HCT116 (cell line): ENCODE data around the gene FBXO8. TPM values are rescaled to one million over a fixed set of nuclear protein-coding genes. Genes with fewer than 3 reads are reported as not detected.

Experiments used
- ATAC-seq: fragments of 200-7000 bp; cut with Tn5 transposase; 2 replicates; pipeline ENCODE4 v1.9.1; 2020; ENCODE audit warnings: mild to moderate bottlenecking, moderate library complexity
- BruUV-seq: library from RNA; stranded (reverse); fragments of 400-500 nt; replicated peaks from 2 replicates; lab custom pipeline; 2021; lab: Mats Ljungman, UMichigan
- CTCF ChIA-PET: fragments of 300-600 bp; sonication (Branson Sonifier 250); formaldehyde crosslinking; loops from one replicate; lab custom pipeline; 2021; ENCODE audit warnings: antibody characterized with exemption; lab: Charles Lee
- POLR2A ChIA-PET: fragments of 300-600, 350-600 bp; sonication (Branson Sonifier 250); formaldehyde crosslinking; loops from one replicate; lab custom pipeline; 2021; ENCODE audit warnings: antibody characterized with exemption; lab: Charles Lee
- RAD21 ChIA-PET, 2 experiments: fragments of 300-600 bp; sonication (Branson Sonifier 250); formaldehyde crosslinking; loops; one replicate each; lab custom pipeline; 2023; ENCODE audit warnings: low total read pairs in 2 of 2; ENCODE audit not compliant: uncharacterized antibody in 2 of 2, unreplicated experiment in 2 of 2, low non-redundant PET in 1 of 2; lab: Charles Lee
- DNase-seq: peaks from one replicate; pipeline ENCODE4 v3.0.0-alpha.2; 2010; ENCODE audit warnings: low read depth, low spot score
- H2AFZ ChIP-seq: fragments of 200-600 bp; shearing (Covaris generic), sonication (generic); 2 replicates; pipeline ENCODE4 v1.6.1; 2017; ENCODE audit warnings: low read depth, mixed run types, mixed read lengths, antibody characterized with exemption, low read length; ENCODE audit not compliant: poor library complexity, severe bottlenecking
- H3K27ac ChIP-seq: 2 replicates; pipeline ENCODE4 v1.5.1; 2012; ENCODE audit warnings: low read depth, low read length
- H3K27me3 ChIP-seq: fragments of 200-600 bp; sonication (generic); 2 replicates; pipeline ENCODE4 v1.6.1; 2016; ENCODE audit warnings: mixed run types, low read length, mixed read lengths; ENCODE audit not compliant: insufficient read depth
- H3K36me3 ChIP-seq, 2 experiments: fragments of 200-500 bp in 1 of 2; fragments of 200-600 bp in 1 of 2; sonication (Bioruptor generic) in 1 of 2; sonication (generic) in 1 of 2; 2 replicates each; pipeline versions ENCODE4 v1.5.1 to v1.6.1; 2014 to 2016; ENCODE audit warnings: low read length in 2 of 2, inconsistent platforms in 1 of 2, mixed read lengths in 1 of 2, mixed run types in 1 of 2; ENCODE audit not compliant: insufficient read depth in 2 of 2, control insufficient read depth in 1 of 2
- H3K4me1 ChIP-seq, 2 experiments: fragments of 200-600 bp in 1 of 2; sonication (generic) in 1 of 2; 2 replicates each; pipeline versions ENCODE4 v1.5.1 to v1.6.1; 2012 to 2017; ENCODE audit warnings: low read length in 2 of 2, inconsistent platforms in 1 of 2, mild to moderate bottlenecking in 1 of 2, mixed read lengths in 1 of 2, mixed run types in 1 of 2, moderate library complexity in 1 of 2; ENCODE audit not compliant: insufficient read depth in 2 of 2, control insufficient read depth in 1 of 2
- H3K4me2 ChIP-seq: fragments of 200-600 bp; sonication (generic); 2 replicates; pipeline ENCODE4 v1.6.1; 2017; ENCODE audit warnings: mixed run types, low read length, mixed read lengths
- H3K4me3 ChIP-seq, 2 experiments: fragments of 200-600 bp in 1 of 2; sonication (generic) in 1 of 2; replicated peaks in 1 of 2; 2 replicates each; pipeline ENCODE4 v1.5.1; 2011 to 2016; ENCODE audit warnings: low read length in 2 of 2, control low read depth in 1 of 2, low read depth in 1 of 2, mild to moderate bottlenecking in 1 of 2, mixed read lengths in 1 of 2, mixed run types in 1 of 2
- H3K79me2 ChIP-seq: fragments of 200-600 bp; sonication (generic); 2 replicates; pipeline ENCODE4 v1.6.1; 2017; ENCODE audit warnings: mild to moderate bottlenecking, mixed run types, low read length, moderate library complexity, mixed read lengths; ENCODE audit not compliant: insufficient read depth
- H3K9ac ChIP-seq: fragments of 200-600 bp; sonication (generic); 2 replicates; pipeline ENCODE4 v1.6.1; 2016; ENCODE audit warnings: low read length, mixed read lengths
- H3K9me2 ChIP-seq: fragments of 200-600 bp; sonication (generic), shearing (Covaris generic); 2 replicates; pipeline ENCODE4 v1.6.1; 2017; ENCODE audit warnings: mixed run types, mild to moderate bottlenecking, moderate library complexity; ENCODE audit not compliant: insufficient read depth
- H3K9me3 ChIP-seq, 2 experiments: fragments of 200-500 bp in 1 of 2; fragments of 200-600 bp in 1 of 2; sonication (Bioruptor generic) in 1 of 2; sonication (generic) in 1 of 2; 2 replicates each; pipeline ENCODE4 v1.6.1; 2014 to 2017; ENCODE audit warnings: low read length in 2 of 2, mixed read lengths in 2 of 2, inconsistent platforms in 1 of 2, low read depth in 1 of 2, mild to moderate bottlenecking in 1 of 2, mixed run types in 1 of 2, moderate library complexity in 1 of 2; ENCODE audit not compliant: control insufficient read depth in 1 of 2, insufficient read depth in 1 of 2
- H4K20me1 ChIP-seq: fragments of 200-600 bp; sonication (generic), shearing (Covaris generic); 2 replicates; pipeline ENCODE4 v1.6.1; 2017; ENCODE audit warnings: mixed run types, mild to moderate bottlenecking, moderate library complexity; ENCODE audit not compliant: insufficient read depth
- CBX3 ChIP-seq: IDR thresholded peaks from 2 replicates; pipeline ENCODE4 v1.6.1; 2012; ENCODE audit warnings: low read depth
- EGR1 ChIP-seq: IDR thresholded peaks from 2 replicates; pipeline ENCODE4 v1.6.1; 2012; ENCODE audit warnings: low read depth
- ELF1 ChIP-seq: IDR thresholded peaks from 2 replicates; pipeline ENCODE4 v1.6.1; 2012; ENCODE audit warnings: low read depth, borderline replicate concordance
- EZH2 ChIP-seq: fragments of 200-600 bp; sonication (generic); IDR thresholded peaks from 2 replicates; pipeline ENCODE4 v1.6.1; 2017; ENCODE audit warnings: antibody characterized with exemption, mixed run types
- FOSL1 ChIP-seq: IDR thresholded peaks from 2 replicates; pipeline ENCODE4 v1.6.1; 2012; ENCODE audit warnings: low read depth
- JUND ChIP-seq: IDR thresholded peaks from 2 replicates; pipeline ENCODE4 v1.6.1; 2012
- POLR2A ChIP-seq: IDR thresholded peaks from 2 replicates; pipeline ENCODE4 v1.7.0; 2011; ENCODE audit warnings: borderline replicate concordance; ENCODE audit not compliant: insufficient read depth, insufficient read length; ENCODE audit errors: extremely low read depth
- SP1 ChIP-seq: IDR thresholded peaks from 2 replicates; pipeline ENCODE4 v1.6.1; 2012; ENCODE audit warnings: low read depth
- SRF ChIP-seq: IDR thresholded peaks from 2 replicates; pipeline ENCODE4 v1.6.1; 2012; ENCODE audit warnings: low read depth
- TCF7L2 ChIP-seq: IDR thresholded peaks from 2 replicates; pipeline ENCODE4 v1.7.0; 2011; ENCODE audit warnings: borderline replicate concordance, inconsistent platforms; ENCODE audit not compliant: insufficient read depth, insufficient read length; ENCODE audit errors: extremely low read depth
- intact Hi-C: fragments of 100-400 bp; cut with micrococcal nuclease; formaldehyde crosslinking; loops from 2 replicates; pipeline ENCODE4 v1.10.0; 2022
- total RNA-seq: library from RNA; stranded (reverse); gene quantifications from one replicate; pipeline ENCODE4 v1.2.1, GENCODE V29; 2021; ENCODE audit not compliant: unreplicated experiment
- TF ChIP-seq, protein P1 (sequence below): IDR thresholded peaks from 2 replicates; pipeline ENCODE4 v1.6.1; 2012; ENCODE audit warnings: low read depth
- TF ChIP-seq, protein P2 (sequence below), 3 experiments: fragments of 200-600 bp in 1 of 3; sonication (generic) in 1 of 3; IDR thresholded peaks in 2 of 3; conservative IDR thresholded peaks in 1 of 3; 2 replicates each; pipeline ENCODE4 v1.5.1; 2012 to 2017; ENCODE audit warnings: low read depth in 2 of 3, low read length in 2 of 3, antibody characterized with exemption in 1 of 3, borderline replicate concordance in 1 of 3, control low read depth in 1 of 3, mild to moderate bottlenecking in 1 of 3, mixed read lengths in 1 of 3, mixed run types in 1 of 3, moderate library complexity in 1 of 3; ENCODE audit not compliant: insufficient read depth in 1 of 3
- TF ChIP-seq, protein P3 (sequence below): IDR thresholded peaks from 2 replicates; pipeline ENCODE4 v1.6.1; 2012
- TF ChIP-seq, protein P4 (sequence below): IDR thresholded peaks from 2 replicates; pipeline ENCODE4 v1.6.1; 2011; ENCODE audit warnings: mild to moderate bottlenecking, low read length, moderate library complexity; ENCODE audit not compliant: insufficient replicate concordance; ENCODE audit errors: extremely low read depth

Gene FBXO8
- total RNA-seq, 1 experiment from 2014 or later: 13.0 TPM

DNA sequence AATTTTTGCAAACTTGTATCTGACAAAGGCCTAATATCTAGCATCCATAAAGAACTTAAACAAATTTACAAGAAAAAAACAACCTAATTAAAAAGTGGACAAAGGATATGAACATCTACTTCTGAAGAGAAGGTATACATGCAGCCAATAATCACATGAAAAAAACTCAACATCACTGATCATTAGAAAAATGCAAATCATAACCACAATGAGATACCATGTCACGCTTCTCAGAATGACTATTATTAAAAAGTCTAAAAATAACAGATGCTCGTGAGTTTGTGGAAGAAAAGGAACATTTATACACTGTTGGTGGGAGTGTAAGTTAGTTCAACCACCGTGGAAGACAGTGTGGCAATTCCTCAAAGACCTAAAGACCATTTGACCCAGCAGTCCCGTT is 24.2 kb upstream of the FBXO8 start (continued):
- TF ChIP-seq, protein P1, sequence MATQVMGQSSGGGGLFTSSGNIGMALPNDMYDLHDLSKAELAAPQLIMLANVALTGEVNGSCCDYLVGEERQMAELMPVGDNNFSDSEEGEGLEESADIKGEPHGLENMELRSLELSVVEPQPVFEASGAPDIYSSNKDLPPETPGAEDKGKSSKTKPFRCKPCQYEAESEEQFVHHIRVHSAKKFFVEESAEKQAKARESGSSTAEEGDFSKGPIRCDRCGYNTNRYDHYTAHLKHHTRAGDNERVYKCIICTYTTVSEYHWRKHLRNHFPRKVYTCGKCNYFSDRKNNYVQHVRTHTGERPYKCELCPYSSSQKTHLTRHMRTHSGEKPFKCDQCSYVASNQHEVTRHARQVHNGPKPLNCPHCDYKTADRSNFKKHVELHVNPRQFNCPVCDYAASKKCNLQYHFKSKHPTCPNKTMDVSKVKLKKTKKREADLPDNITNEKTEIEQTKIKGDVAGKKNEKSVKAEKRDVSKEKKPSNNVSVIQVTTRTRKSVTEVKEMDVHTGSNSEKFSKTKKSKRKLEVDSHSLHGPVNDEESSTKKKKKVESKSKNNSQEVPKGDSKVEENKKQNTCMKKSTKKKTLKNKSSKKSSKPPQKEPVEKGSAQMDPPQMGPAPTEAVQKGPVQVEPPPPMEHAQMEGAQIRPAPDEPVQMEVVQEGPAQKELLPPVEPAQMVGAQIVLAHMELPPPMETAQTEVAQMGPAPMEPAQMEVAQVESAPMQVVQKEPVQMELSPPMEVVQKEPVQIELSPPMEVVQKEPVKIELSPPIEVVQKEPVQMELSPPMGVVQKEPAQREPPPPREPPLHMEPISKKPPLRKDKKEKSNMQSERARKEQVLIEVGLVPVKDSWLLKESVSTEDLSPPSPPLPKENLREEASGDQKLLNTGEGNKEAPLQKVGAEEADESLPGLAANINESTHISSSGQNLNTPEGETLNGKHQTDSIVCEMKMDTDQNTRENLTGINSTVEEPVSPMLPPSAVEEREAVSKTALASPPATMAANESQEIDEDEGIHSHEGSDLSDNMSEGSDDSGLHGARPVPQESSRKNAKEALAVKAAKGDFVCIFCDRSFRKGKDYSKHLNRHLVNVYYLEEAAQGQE: no peak
- TF ChIP-seq, protein P2, sequence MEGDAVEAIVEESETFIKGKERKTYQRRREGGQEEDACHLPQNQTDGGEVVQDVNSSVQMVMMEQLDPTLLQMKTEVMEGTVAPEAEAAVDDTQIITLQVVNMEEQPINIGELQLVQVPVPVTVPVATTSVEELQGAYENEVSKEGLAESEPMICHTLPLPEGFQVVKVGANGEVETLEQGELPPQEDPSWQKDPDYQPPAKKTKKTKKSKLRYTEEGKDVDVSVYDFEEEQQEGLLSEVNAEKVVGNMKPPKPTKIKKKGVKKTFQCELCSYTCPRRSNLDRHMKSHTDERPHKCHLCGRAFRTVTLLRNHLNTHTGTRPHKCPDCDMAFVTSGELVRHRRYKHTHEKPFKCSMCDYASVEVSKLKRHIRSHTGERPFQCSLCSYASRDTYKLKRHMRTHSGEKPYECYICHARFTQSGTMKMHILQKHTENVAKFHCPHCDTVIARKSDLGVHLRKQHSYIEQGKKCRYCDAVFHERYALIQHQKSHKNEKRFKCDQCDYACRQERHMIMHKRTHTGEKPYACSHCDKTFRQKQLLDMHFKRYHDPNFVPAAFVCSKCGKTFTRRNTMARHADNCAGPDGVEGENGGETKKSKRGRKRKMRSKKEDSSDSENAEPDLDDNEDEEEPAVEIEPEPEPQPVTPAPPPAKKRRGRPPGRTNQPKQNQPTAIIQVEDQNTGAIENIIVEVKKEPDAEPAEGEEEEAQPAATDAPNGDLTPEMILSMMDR (IDR thresholded peaks at IDR 0.05 in 2 of 3, conservative IDR thresholded peaks at IDR 0.05 in 1 of 3; ENCODE audit: borderline replicate concordance in 1 of 3, insufficient read depth in 1 of 3, low read depth in 2 of 3, low read length in 2 of 3): no peak
- TF ChIP-seq ELF1 (no peak), SP1 (no peak)
- TF ChIP-seq, all 23 proteins: peak for 0

DNA sequence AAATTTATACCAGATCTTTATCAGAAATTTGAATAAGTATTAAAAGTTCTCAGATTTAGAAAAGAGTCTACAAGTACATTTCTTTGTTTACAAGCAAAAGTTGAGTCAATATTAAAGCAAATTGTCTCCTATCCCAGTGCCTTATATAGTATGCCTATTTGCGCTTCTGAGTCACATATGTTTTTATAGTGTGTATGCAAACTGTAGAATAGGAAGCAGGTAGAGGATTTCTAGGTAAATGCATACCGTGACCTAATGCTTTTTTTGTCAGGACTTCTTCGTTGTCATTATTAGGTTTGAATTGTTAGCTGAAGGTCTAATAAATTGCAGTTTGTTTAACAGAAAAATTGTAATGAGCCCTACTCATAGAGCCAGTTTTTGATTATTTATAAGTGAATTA is 22.5 kb upstream of the FBXO8 start:
- H3K9me2 ChIP-seq: no peaks in the 10 kb centered on the region
- H3K27ac ChIP-seq: no peak overlapping the region
- no peak for ATAC-seq
- H3K79me2 ChIP-seq: no peaks in the 10 kb centered on the region
- no peak overlapping the region for H3K9ac ChIP-seq
- no peaks in the 10 kb centered on the region for H4K20me1 ChIP-seq
- H3K4me1 ChIP-seq: no peaks in the 10 kb centered on the region
- H3K27me3 ChIP-seq: no peaks in the 10 kb centered on the region
- H2AFZ ChIP-seq: no peak overlapping the region
- no TSS peak for BruUV-seq
- ChIA-PET CTCF (no interaction called here), POLR2A (no interaction called here), RAD21 (no interaction called here)
- H3K4me2 ChIP-seq: no peak overlapping the region
- DNase-seq: no peak
- H3K9me3 ChIP-seq: no peaks in the 10 kb centered on the region
- H3K36me3 ChIP-seq: peaks cover 0 to 4% of the 10 kb centered on the region in 2 experiments; a peak in 2 of 4 replicates
- intact Hi-C loops: no loop called here
- H3K4me3 ChIP-seq: no peak overlapping the region
- TF ChIP-seq, protein P1: no peak
- TF ChIP-seq ELF1 (no peak), CBX3 (no peak), SRF (no peak), EZH2 (no peak), POLR2A (no peak), TCF7L2 (no peak), SP1 (no peak), JUND (no peak), FOSL1 (no peak), EGR1 (no peak)
- TF ChIP-seq, protein P3, sequence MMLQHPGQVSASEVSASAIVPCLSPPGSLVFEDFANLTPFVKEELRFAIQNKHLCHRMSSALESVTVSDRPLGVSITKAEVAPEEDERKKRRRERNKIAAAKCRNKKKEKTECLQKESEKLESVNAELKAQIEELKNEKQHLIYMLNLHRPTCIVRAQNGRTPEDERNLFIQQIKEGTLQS: no peak
- TF ChIP-seq, protein P4, sequence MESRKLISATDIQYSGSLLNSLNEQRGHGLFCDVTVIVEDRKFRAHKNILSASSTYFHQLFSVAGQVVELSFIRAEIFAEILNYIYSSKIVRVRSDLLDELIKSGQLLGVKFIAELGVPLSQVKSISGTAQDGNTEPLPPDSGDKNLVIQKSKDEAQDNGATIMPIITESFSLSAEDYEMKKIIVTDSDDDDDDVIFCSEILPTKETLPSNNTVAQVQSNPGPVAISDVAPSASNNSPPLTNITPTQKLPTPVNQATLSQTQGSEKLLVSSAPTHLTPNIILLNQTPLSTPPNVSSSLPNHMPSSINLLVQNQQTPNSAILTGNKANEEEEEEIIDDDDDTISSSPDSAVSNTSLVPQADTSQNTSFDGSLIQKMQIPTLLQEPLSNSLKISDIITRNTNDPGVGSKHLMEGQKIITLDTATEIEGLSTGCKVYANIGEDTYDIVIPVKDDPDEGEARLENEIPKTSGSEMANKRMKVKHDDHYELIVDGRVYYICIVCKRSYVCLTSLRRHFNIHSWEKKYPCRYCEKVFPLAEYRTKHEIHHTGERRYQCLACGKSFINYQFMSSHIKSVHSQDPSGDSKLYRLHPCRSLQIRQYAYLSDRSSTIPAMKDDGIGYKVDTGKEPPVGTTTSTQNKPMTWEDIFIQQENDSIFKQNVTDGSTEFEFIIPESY: no peak
